WI38 (cell line): Measurements from ENCODE around the gene LGALS9C.
"Not testable (repeated sequence)": the region's sequence is repeated elsewhere in the genome, so short reads cannot be mapped to it uniquely, and the experiment has no call there.

Source experiments
- H3K4me3 ChIP-seq: 2 replicates; pipeline ENCODE4 v1.5.1; 2011; ENCODE audit warnings: low read depth, mild to moderate bottlenecking, control low read depth, low read length

Gene LGALS9C

GRCh38 chr17:18528899-18529500 lies 52.4 kb downstream of the LGALS9C start:
- not testable (repeated sequence) for H3K4me3 ChIP-seq

- not testable (repeated sequence) for H3K4me3 ChIP-seq
Measured at GRCh38 chr17:18530405-18530804, 53.8 kb downstream of the LGALS9C start.

- not testable (repeated sequence) for H3K4me3 ChIP-seq
Measured at GRCh38 chr17:18542234-18542633, 65.6 kb downstream of the LGALS9C start.

- H3K4me3 ChIP-seq: not testable (repeated sequence)
Measured at GRCh38 chr17:18542907-18543306, 66.3 kb downstream of the LGALS9C start.
